CD4-positive, alpha-beta T cell treated with Interferon alpha-2 for 1 hour (primary cell): ENCODE results near the gene PARD3.

Experiments
- DNase-seq, 2 donors: peaks; one replicate each; pipeline ENCODE4 v3.0.0-alpha.2; 2020 to 2022

PARD3 gene

DNA sequence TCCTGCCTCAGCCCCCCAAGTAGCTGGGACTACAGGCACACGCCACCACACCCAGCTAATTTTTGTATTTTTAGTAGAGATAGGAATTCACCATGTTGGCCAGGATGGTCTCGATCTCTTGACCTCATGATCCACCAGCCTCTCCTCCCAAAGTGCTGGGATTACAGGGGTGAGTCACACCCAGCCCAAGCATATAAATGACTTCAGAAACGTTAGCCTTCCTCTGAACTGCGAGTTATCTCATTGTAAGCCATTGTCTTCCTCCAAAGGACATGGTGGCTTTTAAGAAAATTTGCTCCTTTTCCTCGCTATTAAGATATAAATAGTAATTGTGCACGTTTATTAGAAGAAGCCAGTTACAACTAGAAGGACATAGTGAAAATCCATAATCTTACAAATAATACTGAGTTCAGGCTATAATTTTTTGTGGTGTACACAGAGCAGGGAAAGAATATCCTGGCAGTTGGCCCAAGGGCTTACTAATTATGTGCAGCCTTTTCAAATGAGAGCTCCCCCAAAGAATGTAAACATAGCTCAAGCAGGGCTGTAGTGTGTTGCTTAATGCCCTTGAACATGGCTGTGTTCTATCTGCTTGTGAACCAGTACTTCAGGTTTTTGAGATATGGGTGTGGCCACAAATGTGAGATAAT is 495.8 kb downstream of the PARD3 start:
- DNase-seq, result no peak

DNA sequence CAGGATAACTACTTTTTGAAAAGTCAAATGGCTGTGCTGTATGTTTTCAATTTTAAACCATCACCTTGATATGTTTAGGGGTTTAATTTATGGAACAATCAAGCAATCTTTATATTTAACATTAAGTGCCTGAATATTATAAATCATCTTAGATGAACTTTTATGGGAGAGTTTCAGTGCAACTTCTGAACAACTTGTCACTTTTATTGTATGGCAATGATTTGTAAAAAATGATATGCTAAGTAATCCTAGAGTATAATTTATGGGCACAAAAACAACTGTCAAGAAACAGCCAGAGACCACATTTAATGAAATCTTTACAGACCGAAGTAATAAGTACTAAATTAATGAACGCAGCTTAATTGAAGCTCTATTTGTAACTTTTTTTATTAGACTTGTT is 498.9 kb downstream of the PARD3 start:
- no peak for DNase-seq

DNA sequence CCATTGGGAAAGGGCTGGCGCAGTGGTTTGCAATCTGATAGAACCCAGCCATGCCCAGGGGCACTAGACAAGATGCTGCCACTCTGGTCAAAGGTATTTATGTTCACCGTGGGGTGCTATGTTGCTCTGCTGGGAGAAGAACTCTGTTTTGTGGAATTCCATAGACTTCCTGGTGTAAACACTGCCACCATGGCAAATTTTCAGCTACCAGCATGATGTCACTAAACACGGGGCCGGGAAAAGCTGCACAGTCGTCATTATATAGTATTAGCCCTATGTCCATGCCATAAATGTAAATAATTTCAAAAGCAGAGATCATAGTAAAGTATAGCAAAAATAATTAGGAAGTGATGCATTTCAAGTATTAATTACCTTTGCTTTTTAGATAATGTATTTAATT is 500.6 kb downstream of the PARD3 start:
- DNase-seq, result no peak

DNA sequence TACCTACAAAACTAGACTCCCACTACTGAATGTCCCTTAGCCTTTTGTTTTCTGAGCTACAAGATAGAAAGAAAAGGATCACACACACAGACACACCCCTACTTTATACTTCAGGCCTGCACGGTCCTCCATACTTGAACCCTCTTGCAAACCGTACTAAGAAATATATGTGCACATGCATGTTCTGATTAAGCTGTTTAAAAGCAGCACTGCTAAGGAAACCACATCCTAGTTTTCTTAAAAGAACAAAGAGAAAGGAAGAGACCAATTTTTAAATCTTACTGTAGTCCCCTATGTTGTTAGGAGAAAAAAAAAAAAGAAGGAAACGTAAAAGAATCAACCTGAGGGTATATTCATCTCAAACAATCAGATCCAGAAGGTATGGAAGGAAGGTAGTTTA is 501.2 kb downstream of the PARD3 start:
- DNase-seq, result no peak

DNA sequence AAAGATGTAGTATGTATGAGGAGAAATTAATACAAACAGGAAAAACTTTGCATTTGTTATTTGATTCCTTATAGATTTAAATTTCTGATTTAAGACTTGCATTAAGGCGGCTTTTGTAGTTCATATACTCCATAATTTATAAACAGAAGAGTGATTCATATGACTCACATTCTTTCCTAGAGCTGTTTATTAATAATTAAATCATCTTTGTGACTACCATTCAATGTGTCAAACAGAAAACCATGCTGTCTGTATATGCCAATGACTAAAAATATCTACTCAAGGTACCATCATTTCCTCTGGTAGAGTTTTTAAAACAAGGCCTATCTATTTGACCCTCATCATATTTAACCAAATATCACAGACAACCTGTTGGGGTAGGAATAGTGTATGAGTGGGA is 501.7 kb downstream of the PARD3 start:
- no peak for DNase-seq

DNA sequence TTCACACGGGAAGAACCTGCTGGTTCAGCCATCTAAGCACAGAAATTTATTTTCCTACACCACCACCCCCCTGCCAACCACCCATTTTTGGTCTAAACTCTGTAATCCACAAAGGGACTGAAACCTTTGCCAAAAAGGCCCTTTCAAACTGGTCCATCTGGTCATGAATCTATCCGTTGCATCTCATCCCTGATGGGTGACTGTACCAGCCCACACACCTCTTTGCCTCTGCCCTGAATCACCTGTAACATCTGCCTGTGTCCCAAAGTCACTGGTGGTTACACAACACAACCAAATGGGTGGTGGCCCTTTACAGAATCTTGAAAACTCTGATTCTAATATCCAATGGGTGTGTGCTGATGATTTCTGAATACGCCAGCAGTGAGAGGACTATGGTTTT is 503.4 kb downstream of the PARD3 start:
- DNase-seq, result no peak

DNA sequence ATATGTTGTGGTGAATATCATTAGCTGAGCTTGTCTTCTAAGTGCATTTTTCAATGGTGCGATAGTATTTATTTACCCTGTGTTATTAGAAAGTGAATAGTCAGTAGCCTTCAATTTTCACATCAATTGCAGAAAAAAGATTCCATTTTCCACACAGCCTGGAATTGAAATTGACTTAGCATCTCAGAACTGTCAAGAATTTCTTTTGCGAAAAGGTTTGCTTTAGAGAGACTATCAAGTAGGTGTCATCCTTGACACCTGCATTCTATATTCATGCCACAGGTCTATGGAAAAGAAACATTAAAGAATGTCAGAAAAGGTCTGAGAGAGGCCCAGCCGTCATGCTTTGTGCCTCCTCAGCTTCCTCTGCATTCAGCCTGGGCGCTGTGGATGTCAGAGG is 504.9 kb downstream of the PARD3 start:
- no peak for DNase-seq

DNA sequence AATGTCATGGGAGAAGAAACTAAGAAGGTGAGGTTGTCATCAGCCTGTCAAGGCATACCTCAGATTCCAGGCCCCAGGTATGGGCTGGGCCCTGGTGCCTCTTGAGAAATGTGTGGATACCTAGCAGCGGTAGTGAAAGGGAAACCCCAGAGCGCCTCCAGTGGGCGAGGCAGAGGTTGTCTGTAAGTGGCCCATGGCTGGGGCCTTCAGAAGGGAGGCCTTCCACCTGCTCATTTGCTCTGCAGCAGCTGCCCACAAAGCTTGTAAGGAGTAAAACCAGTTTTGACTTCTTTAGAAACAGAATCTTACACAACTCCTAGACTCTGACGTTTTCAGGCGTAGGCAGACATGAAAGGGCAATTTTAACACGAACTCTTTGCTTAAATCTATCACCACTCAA is 509.9 kb downstream of the PARD3 start:
- DNase-seq, result no peak

DNA sequence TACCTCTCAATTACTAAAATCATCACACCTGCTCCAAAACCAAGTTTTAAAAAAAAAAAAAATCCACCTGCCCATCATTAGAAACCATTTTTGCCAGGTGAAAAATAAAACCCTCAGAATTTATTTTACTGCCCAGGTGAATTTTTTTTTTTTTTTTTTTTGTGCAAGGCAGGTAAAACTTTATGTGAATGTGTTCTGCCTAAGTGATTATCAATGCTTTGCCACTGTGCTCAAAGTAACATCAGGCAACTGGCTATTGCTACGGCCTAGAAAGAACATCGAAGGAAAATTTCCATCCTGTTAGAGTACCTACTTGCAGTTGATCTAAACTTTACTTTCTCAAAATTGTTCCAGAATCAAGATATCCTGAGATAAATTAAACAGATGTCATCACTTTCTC is 512.1 kb downstream of the PARD3 start:
- no peak for DNase-seq

DNA sequence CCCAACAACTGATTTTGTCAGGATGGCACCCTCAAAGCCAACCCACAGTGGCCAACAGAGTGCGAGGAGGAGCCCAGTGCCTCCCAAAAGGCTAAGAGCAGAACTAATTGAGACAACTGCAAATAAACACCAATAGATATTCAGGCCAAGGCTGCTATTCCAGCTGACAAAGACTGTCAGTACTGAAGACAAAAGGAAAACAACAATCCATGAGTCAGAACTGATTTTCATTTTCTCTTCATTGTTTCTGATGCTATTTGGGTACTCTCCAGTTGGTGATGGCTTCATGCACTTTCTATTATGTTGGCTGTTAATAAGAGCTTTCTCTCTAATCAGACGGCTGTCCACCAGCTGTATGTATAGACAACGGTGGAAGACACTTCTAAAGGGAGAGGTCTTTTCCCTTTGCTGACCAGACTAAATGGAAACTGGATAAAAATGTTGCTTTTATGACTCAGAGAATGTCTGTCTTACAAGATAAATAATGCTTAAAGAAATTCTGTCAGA is 515.9 kb downstream of the PARD3 start:
- no peak for DNase-seq

DNA sequence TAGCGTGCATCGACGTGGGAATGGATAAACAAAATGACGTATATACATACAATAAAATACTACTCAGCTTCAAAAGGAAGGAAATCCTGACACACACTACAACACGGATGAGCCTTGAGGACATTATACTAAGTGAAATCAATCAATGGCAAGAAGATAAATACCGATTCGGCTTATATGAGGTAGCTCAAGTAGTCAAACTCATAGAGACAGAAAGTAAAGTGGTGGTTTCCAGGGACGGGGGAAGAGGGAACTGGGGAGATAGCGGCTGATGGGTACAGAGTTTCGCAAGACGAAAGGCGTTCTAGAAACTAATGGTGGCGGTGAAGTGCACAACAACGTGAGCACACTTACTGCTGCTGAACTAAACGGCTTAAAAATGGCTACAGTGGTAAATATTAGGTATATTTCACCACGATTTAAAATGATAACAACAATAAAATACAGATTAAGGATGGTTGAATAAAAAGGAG is 516.7 kb downstream of the PARD3 start:
- DNase-seq, result no peak

DNA sequence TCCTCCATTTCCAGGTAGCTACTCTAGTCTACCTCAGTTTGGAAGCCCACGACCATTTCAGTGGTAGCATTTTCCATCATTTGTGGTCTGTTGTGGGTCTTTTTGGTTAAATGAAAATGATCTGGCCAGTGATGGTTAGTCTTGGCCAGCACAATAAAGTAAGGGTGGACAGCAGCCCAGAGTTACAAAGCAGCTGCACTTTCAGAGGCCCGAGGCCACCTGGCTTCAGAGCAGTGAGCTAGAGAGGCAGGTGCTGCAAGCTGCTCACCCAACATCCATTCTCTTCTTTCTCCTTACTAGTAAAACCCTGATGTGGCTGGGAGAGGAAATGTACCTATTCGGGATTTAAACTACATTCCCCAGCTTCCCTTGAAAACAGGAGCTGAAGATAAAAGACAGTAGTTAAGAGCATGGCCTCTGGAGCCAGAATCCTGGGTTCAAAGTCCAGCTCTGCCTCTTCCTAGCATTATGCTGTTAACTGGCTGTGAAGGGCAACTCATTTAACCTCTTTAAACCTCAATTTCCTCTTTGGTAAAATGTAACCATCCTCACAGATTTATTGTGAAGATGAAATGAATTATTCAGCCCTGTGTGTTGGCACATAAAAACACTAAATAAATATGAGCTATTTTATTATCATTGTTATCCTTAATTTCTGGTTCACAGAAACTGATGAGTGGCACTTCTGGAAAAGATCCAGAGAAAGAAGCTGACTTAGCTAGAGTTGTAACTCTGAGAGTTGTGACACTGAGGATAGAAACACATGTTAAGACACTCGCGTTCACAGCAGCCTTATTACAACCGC is 517.4 kb downstream of the PARD3 start:
- no peak for DNase-seq

DNA sequence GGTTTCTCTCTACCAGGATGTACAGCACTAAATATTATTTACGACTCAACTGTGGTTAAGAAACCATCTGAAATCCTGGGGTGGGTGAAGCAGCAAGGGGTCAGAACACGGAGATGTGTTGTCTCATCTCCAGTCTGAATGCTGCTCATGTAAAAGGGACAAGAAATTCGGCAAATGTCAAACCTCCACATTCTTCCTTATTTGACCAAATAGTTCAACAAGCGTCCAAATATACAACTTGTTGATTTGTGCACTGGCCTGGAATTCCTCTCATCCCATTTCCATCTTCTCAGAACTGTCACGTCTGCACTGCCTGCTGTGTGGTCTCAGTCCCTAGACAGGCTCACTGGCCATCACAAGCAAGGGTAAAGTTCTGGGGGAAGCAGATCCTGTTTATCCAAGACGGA is 520.0 kb downstream of the PARD3 start:
- DNase-seq, result no peak

DNA sequence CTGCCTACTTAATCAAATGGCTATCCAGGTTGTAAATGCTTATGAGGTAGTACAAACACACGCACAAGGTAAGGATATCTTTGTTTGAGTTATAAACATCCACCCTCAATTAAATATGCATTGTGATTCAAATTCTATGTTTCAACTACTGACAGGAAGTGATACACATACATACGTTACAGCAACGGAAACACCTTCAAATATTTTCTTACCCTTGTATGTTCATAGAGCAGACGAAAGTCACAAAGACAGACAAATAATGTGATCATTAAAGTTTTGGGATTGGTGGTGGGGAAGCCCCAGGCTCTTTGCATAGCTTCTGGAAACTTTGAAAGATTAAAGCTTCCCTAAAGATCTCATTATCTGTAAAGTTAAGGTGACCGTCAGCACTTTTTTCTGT is 521.0 kb downstream of the PARD3 start:
- no peak for DNase-seq

DNA sequence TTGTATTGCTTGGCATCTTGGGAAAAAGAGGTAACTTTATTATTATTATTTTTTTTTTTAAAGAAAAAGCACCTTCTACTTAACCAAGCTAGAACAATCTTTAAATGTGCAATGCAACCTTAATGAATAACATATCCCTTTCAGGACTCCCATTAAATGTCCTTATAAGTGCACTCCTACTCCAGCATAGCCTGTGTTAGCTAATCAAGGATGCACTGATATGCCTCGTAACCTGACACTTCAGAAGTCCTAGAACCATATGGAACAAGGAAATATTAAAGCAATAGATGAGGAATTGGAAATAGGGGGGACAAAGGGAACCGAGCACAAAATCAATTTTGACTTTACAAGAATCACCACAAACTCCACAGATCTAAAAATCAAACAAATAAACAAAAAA is 522.4 kb downstream of the PARD3 start:
- no peak for DNase-seq

DNA sequence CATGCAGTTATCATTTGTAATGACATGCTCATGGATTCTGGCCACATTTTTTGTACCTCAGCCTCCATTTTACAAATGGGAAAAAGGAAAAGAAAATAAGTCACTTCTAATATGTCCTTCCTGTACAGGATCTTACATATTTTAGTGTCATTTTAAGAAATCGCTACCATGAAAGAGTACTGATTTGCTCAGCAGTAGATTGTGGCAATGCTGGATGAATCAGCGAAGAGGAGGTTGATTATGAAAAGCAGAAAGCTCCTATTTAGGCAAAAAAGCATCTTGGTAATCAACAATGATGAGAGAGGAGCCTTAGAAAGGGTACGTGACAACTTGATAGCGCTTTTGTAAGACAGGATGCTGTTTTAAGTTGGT is 522.9 kb downstream of the PARD3 start:
- DNase-seq, result no peak

DNA sequence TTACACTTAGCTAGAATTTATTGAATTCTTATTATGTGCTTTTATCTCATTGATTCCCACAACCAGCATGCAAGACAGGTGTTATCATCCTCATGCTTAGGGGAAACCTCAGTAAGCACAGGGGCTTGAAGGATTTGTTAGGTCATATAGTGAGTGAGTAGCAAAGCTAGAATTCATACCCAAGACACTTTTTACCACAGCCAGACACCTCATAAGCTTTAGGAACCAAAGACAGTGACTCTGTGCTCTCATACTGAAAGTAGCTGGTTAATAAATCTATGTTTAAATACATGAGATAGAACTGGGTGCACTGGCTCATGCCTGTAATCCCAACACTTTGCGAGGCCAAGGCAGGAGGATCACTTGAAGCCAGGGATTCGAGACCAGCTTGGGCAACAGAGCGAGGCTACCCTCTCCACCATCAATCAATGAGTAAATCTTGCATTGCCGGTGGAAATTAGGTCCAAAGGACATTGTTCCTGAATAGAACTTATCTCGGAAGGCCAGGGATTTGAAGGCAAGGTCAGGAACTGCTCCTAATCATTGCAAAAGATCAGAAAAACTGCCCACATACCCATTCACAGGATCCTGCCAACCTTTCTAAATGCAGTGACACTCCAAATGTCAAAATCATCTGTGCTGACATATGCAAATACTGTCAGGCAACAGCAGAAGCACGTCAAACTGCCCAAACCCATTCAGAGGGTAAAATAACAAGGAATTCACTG is 523.5 kb downstream of the PARD3 start:
- no peak for DNase-seq

DNA sequence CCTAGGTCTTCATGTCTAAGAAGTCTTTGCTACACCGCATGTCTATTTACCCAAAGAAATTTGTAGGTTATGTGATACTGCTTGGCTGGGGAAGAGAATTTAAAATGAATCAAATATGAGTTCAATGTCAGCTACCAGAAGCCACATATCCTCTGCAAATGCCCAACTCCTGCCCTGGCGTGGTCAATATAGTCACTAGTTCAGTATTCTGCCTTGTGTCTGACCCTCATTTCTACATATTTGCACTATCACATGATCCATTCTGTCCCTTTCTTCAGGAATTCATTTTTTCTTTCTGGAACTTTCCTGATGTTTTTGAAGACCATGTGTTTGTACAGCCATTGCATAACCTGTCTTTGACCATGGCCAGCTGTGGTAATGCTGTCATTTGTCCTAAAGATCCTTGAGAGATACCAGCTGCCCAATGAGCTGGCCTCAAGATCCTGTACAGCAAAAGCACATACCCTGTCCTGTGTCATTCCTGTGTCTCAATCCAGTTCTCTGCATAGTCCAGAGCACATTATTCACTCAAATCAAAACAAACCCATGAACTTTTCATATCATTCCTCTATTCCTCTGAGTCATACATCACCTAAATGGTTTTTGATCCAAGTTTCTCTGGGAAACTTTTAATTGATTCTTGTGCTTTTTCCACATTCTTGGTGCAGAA is 524.5 kb downstream of the PARD3 start:
- no peak for DNase-seq

DNA sequence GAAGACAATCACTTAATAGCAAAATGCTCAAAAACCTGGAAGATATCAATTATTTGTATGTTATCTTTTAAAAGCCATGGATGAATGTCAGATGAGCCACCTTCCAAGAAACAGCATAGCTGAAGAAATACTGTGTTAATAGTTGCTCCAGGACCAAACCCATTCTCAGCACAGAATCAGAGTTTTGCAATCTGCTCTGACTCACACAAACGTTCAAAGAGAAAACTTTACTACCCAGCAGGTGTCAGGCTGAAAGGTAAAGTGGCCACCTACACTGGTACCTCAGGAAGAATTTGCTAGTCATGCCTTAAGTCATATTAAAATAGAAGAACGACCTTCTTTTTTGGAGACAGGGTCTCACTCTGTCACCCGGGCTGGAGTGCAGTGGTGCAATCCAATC is 526.5 kb downstream of the PARD3 start:
- no peak for DNase-seq

DNA sequence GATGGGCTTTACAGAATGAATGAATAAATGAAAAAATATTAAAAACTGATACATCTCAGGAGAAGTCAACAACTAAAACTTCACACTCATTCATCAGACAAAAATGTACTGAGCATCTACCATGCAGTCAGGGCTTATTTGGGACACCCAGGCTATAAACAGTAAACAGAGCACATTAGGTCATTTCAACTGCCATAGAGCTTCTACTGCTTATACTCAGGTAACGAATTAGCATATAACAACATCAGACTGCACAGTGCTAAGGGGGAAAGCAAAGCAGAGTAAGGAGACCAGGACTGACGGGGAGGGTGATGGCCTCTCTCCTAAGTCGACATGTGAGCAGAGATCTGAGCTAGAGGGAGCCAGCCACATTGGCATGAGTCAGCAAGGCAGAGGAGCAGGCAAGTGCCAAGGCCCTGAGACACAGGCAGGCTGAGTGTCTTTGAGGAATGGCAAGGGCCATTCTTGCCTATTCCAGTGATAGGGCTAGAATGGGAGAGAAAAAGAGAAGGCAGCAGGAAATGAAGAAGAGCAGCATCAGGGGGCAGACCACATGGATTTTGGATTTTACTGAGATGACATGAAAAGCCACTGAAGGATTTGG is 528.9 kb downstream of the PARD3 start:
- DNase-seq, result no peak

DNA sequence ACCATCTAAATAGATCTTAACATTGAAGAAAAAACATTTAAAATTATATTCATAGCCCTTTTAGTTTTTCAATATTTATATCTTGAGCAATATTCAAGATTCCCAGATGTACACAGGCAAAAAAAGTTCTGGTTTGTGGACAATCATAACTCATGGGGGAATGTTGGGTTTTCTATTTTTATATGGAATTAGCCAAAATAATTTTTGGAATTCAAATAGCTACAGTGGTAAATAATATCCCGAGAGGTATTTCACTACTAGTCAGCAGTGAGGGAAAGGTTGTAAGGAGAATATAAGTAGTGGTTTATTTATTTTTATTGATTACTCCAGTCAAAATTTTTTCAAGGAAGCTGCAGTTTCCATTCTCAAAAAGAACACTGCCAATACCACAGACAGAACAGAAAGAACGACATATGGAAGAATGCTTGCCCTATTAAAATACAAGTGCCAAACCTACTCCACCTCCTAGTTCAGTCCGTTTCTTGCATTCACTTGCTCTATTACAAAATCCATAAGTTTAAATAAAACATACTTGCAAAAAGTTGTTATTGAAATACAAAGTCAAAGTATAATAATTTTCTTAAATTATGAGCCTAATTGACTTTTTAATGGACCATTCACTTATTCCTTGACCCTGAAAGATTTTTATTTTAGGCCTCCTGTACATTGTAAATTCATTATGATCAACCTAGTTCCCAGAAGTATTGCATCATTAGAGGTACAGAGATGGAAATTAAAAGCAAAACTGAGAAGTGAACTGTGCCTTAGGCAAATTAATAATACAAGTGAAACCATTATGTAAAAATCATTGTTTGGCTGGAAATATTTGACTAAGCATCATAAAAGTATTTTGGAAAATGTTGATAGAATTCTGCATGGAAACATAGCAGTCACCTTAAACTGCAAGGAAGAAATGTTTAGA is 533.2 kb downstream of the PARD3 start:
- no peak for DNase-seq
